GM19328 (cell line): ENCODE results near the gene ANKRD33B.

Experiments used
- ATAC-seq: cut with Tn5 transposase; IDR thresholded peaks from one replicate; pipeline ENCODE4 v1.9.1; 2021; ENCODE audit warnings: mild to moderate bottlenecking, moderate library complexity; ENCODE audit not compliant: unreplicated experiment

The ANKRD33B gene

GRCh38 chr5:10577371-10578292, 13.8 kb downstream of the ANKRD33B start:
- ATAC-seq, result no peak

- ATAC-seq, result no peak
Measured at GRCh38 chr5:10578293-10578665, 14.4 kb downstream of the ANKRD33B start.

- peak; percentile 53 for ATAC-seq
Measured at GRCh38 chr5:10578869-10579268, 15.0 kb downstream of the ANKRD33B start.

GRCh38 chr5:10579536-10580521, 16.0 kb downstream of the ANKRD33B start:
- no peak for ATAC-seq

GRCh38 chr5:10580531-10581423, 16.9 kb downstream of the ANKRD33B start:
- no peak for ATAC-seq

GRCh38 chr5:10581424-10581748, 17.5 kb downstream of the ANKRD33B start:
- no peak for ATAC-seq

- no peak for ATAC-seq
Measured at GRCh38 chr5:10581867-10582511, 18.1 kb downstream of the ANKRD33B start.

GRCh38 chr5:10582512-10582897, 18.6 kb downstream of the ANKRD33B start:
- ATAC-seq, result no peak

- no peak for ATAC-seq
Measured at GRCh38 chr5:10583663-10584572, 20.0 kb downstream of the ANKRD33B start.

- no peak for ATAC-seq
Measured at GRCh38 chr5:10584714-10585517, 21.0 kb downstream of the ANKRD33B start.

- no peak for ATAC-seq
Measured at GRCh38 chr5:10585518-10585915, 21.6 kb downstream of the ANKRD33B start.

- ATAC-seq, result no peak
Measured at GRCh38 chr5:10586008-10586407, 22.1 kb downstream of the ANKRD33B start.

GRCh38 chr5:10586555-10586954, 22.7 kb downstream of the ANKRD33B start:
- no peak for ATAC-seq

GRCh38 chr5:10588109-10588775, 24.4 kb downstream of the ANKRD33B start:
- no peak for ATAC-seq

GRCh38 chr5:10588779-10589447, 25.0 kb downstream of the ANKRD33B start:
- no peak for ATAC-seq

- ATAC-seq, result no peak
Measured at GRCh38 chr5:10590226-10590999, 26.5 kb downstream of the ANKRD33B start.
